ENCODE results near the gene LIX1L.

DNA sequence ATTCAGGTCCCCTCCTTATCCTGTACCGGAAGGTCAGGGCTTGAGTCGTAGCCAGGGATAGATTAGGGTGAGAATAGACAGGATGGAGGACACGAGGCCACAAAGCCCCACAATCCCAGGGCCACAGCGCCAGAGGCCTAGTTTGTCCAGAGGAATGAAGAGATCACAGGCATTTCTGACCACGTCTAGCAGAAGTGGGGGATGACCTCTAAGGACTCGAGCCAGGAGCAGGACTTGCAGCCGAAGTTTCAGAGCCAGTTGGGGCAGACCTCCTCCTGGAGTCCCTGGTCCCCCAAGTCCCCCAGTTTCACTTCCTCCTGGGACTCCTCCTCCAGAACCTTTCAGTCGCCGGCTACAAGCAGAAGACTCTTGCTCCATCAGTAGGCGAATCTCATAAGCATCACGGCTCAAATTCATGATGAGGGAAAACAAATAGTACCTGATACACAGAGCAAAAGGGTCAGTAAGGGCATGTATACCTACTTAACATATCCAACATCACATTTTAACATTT, 45.6 kb downstream of the LIX1L start:
- TF ChIP-seq POLR2A (IDR thresholded peaks at IDR 0.05; ENCODE audit: borderline replicate concordance, extremely low read depth, insufficient read depth, insufficient read length): no peak
- TF ChIP-seq SP1 (IDR thresholded peaks at IDR 0.05; ENCODE audit: low read depth): no peak
- TF ChIP-seq CTCF (IDR thresholded peaks at IDR 0.05 in 2 of 3, conservative IDR thresholded peaks at IDR 0.05 in 1 of 3; ENCODE audit: borderline replicate concordance in 1 of 3, insufficient read depth in 1 of 3, low read depth in 2 of 3, low read length in 2 of 3): no peak
- no peak for TF ChIP-seq ELF1 (IDR thresholded peaks at IDR 0.05; ENCODE audit: borderline replicate concordance, low read depth)
- TF ChIP-seq CEBPB (IDR thresholded peaks at IDR 0.05; ENCODE audit: low read depth): no peak
- TF ChIP-seq EZH2 (IDR thresholded peaks at IDR 0.05): no peak
- TF ChIP-seq EZH2phosphoT487 (IDR thresholded peaks at IDR 0.05; ENCODE audit: borderline replicate concordance): no peak
- no peak for TF ChIP-seq TCF7L2 (IDR thresholded peaks at IDR 0.05; ENCODE audit: borderline replicate concordance, extremely low read depth, insufficient read depth, insufficient read length)
- TF ChIP-seq, protein P1, sequence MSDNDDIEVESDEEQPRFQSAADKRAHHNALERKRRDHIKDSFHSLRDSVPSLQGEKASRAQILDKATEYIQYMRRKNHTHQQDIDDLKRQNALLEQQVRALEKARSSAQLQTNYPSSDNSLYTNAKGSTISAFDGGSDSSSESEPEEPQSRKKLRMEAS (IDR thresholded peaks at IDR 0.05): no peak
- TF ChIP-seq POLR2AphosphoS5 (IDR thresholded peaks at IDR 0.05; ENCODE audit: low read depth, low read length): no peak
- TF ChIP-seq ZBTB33 (IDR thresholded peaks at IDR 0.05; ENCODE audit: extremely low read depth, insufficient replicate concordance, low read length): no peak
- no peak for TF ChIP-seq EGR1 (IDR thresholded peaks at IDR 0.05; ENCODE audit: low read depth)
- TF ChIP-seq, protein P2, sequence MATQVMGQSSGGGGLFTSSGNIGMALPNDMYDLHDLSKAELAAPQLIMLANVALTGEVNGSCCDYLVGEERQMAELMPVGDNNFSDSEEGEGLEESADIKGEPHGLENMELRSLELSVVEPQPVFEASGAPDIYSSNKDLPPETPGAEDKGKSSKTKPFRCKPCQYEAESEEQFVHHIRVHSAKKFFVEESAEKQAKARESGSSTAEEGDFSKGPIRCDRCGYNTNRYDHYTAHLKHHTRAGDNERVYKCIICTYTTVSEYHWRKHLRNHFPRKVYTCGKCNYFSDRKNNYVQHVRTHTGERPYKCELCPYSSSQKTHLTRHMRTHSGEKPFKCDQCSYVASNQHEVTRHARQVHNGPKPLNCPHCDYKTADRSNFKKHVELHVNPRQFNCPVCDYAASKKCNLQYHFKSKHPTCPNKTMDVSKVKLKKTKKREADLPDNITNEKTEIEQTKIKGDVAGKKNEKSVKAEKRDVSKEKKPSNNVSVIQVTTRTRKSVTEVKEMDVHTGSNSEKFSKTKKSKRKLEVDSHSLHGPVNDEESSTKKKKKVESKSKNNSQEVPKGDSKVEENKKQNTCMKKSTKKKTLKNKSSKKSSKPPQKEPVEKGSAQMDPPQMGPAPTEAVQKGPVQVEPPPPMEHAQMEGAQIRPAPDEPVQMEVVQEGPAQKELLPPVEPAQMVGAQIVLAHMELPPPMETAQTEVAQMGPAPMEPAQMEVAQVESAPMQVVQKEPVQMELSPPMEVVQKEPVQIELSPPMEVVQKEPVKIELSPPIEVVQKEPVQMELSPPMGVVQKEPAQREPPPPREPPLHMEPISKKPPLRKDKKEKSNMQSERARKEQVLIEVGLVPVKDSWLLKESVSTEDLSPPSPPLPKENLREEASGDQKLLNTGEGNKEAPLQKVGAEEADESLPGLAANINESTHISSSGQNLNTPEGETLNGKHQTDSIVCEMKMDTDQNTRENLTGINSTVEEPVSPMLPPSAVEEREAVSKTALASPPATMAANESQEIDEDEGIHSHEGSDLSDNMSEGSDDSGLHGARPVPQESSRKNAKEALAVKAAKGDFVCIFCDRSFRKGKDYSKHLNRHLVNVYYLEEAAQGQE (IDR thresholded peaks at IDR 0.05; ENCODE audit: low read depth): no peak
- TF ChIP-seq YY1 (IDR thresholded peaks at IDR 0.05; ENCODE audit: extremely low read depth, insufficient replicate concordance, low read depth, low read length): no peak

Data from HCT116 (cell line).